DOHH2 (cell line): ENCODE results near the gene VSTM2L.

Experiments
- H3F3A ChIP-seq: fragments of 200-600 bp; sonication (generic), shearing (Covaris generic); 2 replicates; pipeline ENCODE4 v1.6.0; 2016; ENCODE audit warnings: antibody characterized with exemption, mild to moderate bottlenecking; ENCODE audit not compliant: control insufficient read depth, insufficient read depth
- H3K27ac ChIP-seq: fragments of 200-600 bp; sonication (generic); 2 replicates; pipeline ENCODE4 v1.5.1; 2014; ENCODE audit warnings: low read depth, mild to moderate bottlenecking, low read length, moderate library complexity
- H3K27me3 ChIP-seq: fragments of 200-600 bp; sonication (generic); 2 replicates; pipeline ENCODE4 v1.6.1; 2014; ENCODE audit warnings: mild to moderate bottlenecking, low read length, mixed read lengths; ENCODE audit not compliant: control insufficient read depth
- H3K36me3 ChIP-seq: fragments of 200-600 bp; sonication (generic); 2 replicates; pipeline ENCODE4 v1.6.1; 2014; ENCODE audit warnings: mild to moderate bottlenecking, low read length, moderate library complexity, mixed read lengths; ENCODE audit not compliant: control insufficient read depth
- H3K4me1 ChIP-seq: fragments of 200-600 bp; sonication (generic); 2 replicates; pipeline ENCODE4 v1.6.1; 2014; ENCODE audit warnings: mild to moderate bottlenecking, low read length, mixed read lengths; ENCODE audit not compliant: control insufficient read depth
- H3K4me2 ChIP-seq: fragments of 200-600 bp; sonication (generic); 2 replicates; pipeline ENCODE4 v1.6.0; 2014; ENCODE audit warnings: mild to moderate bottlenecking, low read length, moderate library complexity
- H3K4me3 ChIP-seq: fragments of 200-600 bp; sonication (generic); 2 replicates; pipeline ENCODE4 v1.5.1; 2014; ENCODE audit warnings: mild to moderate bottlenecking, low read length, mixed read lengths
- H3K79me2 ChIP-seq: fragments of 200-600 bp; sonication (generic); 2 replicates; pipeline ENCODE4 v1.6.1; 2014; ENCODE audit warnings: mild to moderate bottlenecking, low read length, mixed read lengths; ENCODE audit not compliant: control insufficient read depth
- H3K9me2 ChIP-seq: fragments of 200-600 bp; sonication (generic); replicated peaks from 2 replicates; pipeline ENCODE4 v1.6.1; 2014; ENCODE audit warnings: mild to moderate bottlenecking, low read length, mixed read lengths; ENCODE audit not compliant: control insufficient read depth
- H3K9me3 ChIP-seq: fragments of 200-600 bp; sonication (generic); 2 replicates; pipeline ENCODE4 v1.6.1; 2014; ENCODE audit warnings: antibody characterized with exemption, low read length, mixed read lengths; ENCODE audit not compliant: control insufficient read depth, insufficient read depth
- H4K20me1 ChIP-seq: fragments of 200-600 bp; sonication (generic); 2 replicates; pipeline ENCODE4 v1.6.0; 2014; ENCODE audit warnings: low read depth, mild to moderate bottlenecking, antibody characterized with exemption, low read length, moderate library complexity; ENCODE audit not compliant: control insufficient read depth, insufficient read depth
- EZH2phosphoT487 ChIP-seq: fragments of 200-600 bp; sonication (generic); IDR thresholded peaks from 2 replicates; pipeline ENCODE4 v1.6.1; 2017; ENCODE audit warnings: borderline replicate concordance, mild to moderate bottlenecking, antibody characterized with exemption, low read length, moderate library complexity, mixed read lengths
- TF ChIP-seq, protein P1 (sequence below): fragments of 200-600 bp; sonication (generic); IDR thresholded peaks from one replicate; pipeline ENCODE4 v1.5.1; 2014; ENCODE audit warnings: antibody characterized with exemption, mild to moderate bottlenecking, low read depth, low read length; ENCODE audit not compliant: poor library complexity, severe bottlenecking

Gene VSTM2L

GRCh38 chr20:37977338-37977737 is 74.4 kb downstream of the VSTM2L start:
- Histone ChIP-seq H3K27ac (no peak overlapping the region), H3K4me2 (no peak overlapping the region)

GRCh38 chr20:37977786-37978185 is 74.9 kb downstream of the VSTM2L start:
- Histone ChIP-seq H4K20me1 (no peaks in the 10 kb centered on the region), H3K4me3 (no peak overlapping the region), H3K79me2 (no peaks in the 10 kb centered on the region), H3K9me2 (no peaks in the 10 kb centered on the region), H3K4me2 (no peak overlapping the region), H3K27ac (no peak overlapping the region), H3K36me3 (no peaks in the 10 kb centered on the region), H3K9me3 (no peaks in the 10 kb centered on the region), H3K4me1 (no peaks in the 10 kb centered on the region), H3F3A (no peaks in the 10 kb centered on the region), H3K27me3 (no peaks in the 10 kb centered on the region)
- TF ChIP-seq EZH2phosphoT487 = no peak
- TF ChIP-seq, protein P1, sequence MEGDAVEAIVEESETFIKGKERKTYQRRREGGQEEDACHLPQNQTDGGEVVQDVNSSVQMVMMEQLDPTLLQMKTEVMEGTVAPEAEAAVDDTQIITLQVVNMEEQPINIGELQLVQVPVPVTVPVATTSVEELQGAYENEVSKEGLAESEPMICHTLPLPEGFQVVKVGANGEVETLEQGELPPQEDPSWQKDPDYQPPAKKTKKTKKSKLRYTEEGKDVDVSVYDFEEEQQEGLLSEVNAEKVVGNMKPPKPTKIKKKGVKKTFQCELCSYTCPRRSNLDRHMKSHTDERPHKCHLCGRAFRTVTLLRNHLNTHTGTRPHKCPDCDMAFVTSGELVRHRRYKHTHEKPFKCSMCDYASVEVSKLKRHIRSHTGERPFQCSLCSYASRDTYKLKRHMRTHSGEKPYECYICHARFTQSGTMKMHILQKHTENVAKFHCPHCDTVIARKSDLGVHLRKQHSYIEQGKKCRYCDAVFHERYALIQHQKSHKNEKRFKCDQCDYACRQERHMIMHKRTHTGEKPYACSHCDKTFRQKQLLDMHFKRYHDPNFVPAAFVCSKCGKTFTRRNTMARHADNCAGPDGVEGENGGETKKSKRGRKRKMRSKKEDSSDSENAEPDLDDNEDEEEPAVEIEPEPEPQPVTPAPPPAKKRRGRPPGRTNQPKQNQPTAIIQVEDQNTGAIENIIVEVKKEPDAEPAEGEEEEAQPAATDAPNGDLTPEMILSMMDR = no peak

More at GRCh38 chr20:37977338-37977737, 74.4 kb downstream of the VSTM2L start:
- Histone ChIP-seq H3K4me3 (no peak overlapping the region), H3K4me1 (no peaks in the 10 kb centered on the region), H3K27me3 (no peaks in the 10 kb centered on the region), H3F3A (no peaks in the 10 kb centered on the region), H3K36me3 (no peaks in the 10 kb centered on the region), H4K20me1 (no peaks in the 10 kb centered on the region), H3K79me2 (no peaks in the 10 kb centered on the region), H3K9me3 (no peaks in the 10 kb centered on the region), H3K9me2 (no peaks in the 10 kb centered on the region)
- no peak for TF ChIP-seq EZH2phosphoT487
- TF ChIP-seq, protein P1 = no peak

- H3K9me2 ChIP-seq = no peaks in the 10 kb centered on the region
- no peaks in the 10 kb centered on the region for H3K9me3 ChIP-seq
- no peaks in the 10 kb centered on the region for H3F3A ChIP-seq
- TF ChIP-seq, protein P1 = no peak
- no peak for TF ChIP-seq EZH2phosphoT487
- no peak overlapping the region for H3K4me2 ChIP-seq
- no peaks in the 10 kb centered on the region for H3K27me3 ChIP-seq
- H3K4me3 ChIP-seq = no peak overlapping the region
- no peak overlapping the region for H3K27ac ChIP-seq
- H3K79me2 ChIP-seq = no peaks in the 10 kb centered on the region
- no peaks in the 10 kb centered on the region for H3K4me1 ChIP-seq
- H4K20me1 ChIP-seq = no peaks in the 10 kb centered on the region
- H3K36me3 ChIP-seq = no peaks in the 10 kb centered on the region
Observed at GRCh38 chr20:37979021-37979985, 76.4 kb downstream of the VSTM2L start.
